ENCODE results near the gene KIF12.

KIF12 gene

DNA sequence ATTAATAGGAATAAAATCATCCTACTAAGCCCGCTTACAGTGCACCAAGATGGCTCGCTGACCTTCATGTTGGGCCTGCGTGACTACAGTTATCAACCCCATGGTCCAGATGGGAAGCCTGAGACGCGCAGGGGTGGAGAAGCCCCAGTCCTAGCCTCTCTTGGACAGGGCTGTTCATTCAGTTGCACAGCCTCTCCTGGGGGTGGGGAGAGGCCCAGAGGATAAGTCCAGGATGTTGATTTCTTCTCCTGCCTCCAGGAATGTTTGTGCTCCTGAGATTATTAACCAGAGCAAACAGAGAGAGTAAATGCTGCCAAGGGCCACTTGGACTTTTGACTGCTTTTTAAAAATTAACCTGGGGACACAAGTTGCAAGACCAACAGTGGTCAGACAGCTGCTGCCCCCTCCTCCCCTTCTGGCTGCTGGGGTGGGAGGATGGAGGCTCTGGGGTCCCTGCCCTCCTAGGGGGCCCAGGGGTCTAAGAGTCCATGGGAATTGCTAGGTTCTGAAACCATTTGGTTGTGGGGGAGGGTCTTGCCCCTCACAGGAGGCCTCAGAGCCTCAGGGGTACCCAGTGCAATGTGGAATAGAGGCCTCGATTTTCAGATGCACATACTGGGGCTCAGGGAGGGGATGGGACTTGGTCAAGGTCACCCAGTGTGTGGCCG, 18.2 kb downstream of the KIF12 start:
- Histone ChIP-seq H3K9me3 (replicated peaks in 1 of 11) (peaks cover 0 to 7% (median 0%) of the 10 kb centered on the region in 11 experiments; a peak in 1 of 22 replicates), H3K27me3 (no peaks in the 10 kb centered on the region), H3K27ac (no peak overlapping the region), H3K4me3 (no peak overlapping the region), H3K9ac (0 out of 22 replicates have a peak overlapping the region, but pooled peaks of 1 of the 11 experiments have one; percentile 7), H3K4me1 (peaks cover 11 to 52% (median 33%) of the 10 kb centered on the region in 10 experiments; a peak in 18 of 20 replicates), H3K4me2 (peak overlapping the region in 2 of 11 experiments; percentile 4 to 17; a peak in 3 of 22 replicates), H4K20me1 (no peaks in the 10 kb centered on the region), H3K36me3 (no peaks in the 10 kb centered on the region)
- no peak for TF ChIP-seq Cebpa-rat (IDR thresholded peaks at IDR 0.05)

DNA sequence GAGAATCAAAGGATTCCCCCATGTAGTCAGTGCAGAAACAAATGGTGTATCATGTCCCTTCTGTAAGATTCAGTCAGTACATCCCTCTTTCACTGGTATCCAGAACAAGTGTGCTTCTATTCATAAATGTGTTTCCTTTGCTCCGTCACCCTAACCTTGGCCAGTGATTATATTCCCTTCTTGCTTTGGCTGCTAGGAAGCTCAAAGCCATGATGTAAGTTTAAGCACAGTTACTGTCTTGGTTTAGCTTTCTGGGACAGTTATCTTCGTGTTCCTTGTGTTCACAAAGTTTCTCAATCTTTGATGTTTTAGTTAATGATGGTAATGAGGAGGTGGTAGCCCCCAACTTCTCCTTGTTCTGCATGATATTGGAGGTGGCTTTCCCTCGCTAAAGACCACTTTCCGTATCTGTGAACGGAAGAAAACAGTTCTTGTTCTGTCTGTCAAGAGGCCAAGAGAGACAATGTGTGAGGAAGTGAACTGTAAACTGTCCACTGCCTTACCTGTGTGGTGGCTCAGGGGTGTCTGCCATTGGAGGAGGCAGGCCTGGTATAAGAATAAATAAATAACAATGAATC, 18.8 kb downstream of the KIF12 start:
- peaks cover 0 to 7% (median 0%) of the 10 kb centered on the region in 11 experiments; a peak in 1 of 22 replicates for H3K9me3 ChIP-seq (replicated peaks in 1 of 11)
- H3K27ac ChIP-seq, result no peak overlapping the region
- H3K4me2 ChIP-seq, result no peak overlapping the region
- H3K9ac ChIP-seq, result no peak overlapping the region
- no peaks in the 10 kb centered on the region for H3K27me3 ChIP-seq
- H3K4me1 ChIP-seq, result peaks cover 11 to 54% (median 33%) of the 10 kb centered on the region in 10 experiments; a peak in 18 of 20 replicates
- no peak for TF ChIP-seq Cebpa-rat (IDR thresholded peaks at IDR 0.05)
- no peaks in the 10 kb centered on the region for H3K36me3 ChIP-seq
- H3K4me3 ChIP-seq, result no peak overlapping the region
- no peaks in the 10 kb centered on the region for H4K20me1 ChIP-seq

DNA sequence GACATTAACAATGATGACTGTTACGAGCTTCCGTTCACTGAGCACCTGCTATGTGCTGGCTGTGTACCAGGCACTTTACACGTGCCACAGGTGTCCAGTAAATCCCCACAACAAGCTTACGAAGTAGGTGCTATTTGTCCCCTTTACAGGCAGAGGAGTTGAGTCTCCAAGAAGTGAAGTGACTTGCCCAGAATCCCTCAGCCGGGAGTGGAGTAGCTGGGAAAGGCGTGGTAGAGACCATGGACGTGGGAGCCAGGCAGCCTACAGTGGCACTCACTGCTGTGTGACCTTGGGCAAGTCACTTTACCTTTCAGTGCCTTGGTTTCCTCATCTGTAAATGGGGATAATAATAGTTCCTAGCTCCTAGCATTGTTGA, 20.3 kb downstream of the KIF12 start:
- Histone ChIP-seq H3K4me2 (peak overlapping the region in 9 of 11 experiments; percentile 9 to 66 (median 51); a peak in 12 of 22 replicates), H3K9ac (no peak overlapping the region), H3K27ac (no peak overlapping the region; a peak in 1 of 22 replicates), H3K4me1 (peaks cover 11 to 54% (median 33%) of the 10 kb centered on the region in 10 experiments; a peak in 18 of 20 replicates), H4K20me1 (no peaks in the 10 kb centered on the region), H3K27me3 (no peaks in the 10 kb centered on the region), H3K4me3 (no peak overlapping the region), H3K9me3 (replicated peaks in 1 of 11) (peaks cover 0 to 7% (median 0%) of the 10 kb centered on the region in 11 experiments; a peak in 1 of 22 replicates), H3K36me3 (no peaks in the 10 kb centered on the region)
- TF ChIP-seq Cebpa-rat (IDR thresholded peaks at IDR 0.05), result no peak

DNA sequence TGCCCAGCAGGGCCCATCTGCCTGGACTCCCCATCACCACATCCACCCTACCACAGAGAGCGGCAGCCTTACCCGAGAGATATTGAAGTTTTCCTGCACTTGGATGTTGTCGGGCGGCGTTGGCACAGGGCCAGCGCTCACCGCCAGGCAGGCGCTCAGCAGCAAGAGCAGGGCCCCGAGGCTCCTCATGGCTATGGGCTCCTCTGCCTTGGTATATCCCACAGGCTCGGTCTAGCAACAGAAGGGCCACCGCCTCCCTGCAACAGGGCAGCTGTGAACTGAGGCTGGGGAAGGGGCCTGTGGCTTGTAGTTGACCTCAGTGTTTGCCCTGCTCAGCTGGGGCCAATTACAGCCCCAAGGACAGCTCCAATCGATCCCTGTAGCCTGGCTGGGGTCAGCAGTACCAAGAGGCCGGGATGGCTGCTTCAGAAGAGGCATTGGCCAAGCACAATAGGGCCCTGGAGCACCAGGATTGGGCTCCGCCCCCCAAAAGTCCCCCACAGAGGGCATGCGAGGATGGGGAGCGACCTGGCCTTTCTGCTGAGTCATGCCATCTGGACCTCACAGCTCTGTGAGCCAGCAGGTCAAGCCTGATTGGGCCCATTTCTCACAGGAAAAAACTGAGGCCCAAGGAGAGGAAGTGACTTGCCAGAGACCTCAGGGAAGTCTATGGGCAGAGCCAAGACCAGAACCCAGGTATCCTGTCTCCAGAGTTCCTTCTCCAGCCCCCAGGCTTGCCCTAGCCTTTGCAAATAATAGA, 20.9 kb downstream of the KIF12 start, which contains the start of gene AMBP:
Gene AMBP (minus strand): TSS at position 280 of the 760 bp plus-strand sequence. CDS start 91 bp downstream, at position 189.
- H4K20me1 ChIP-seq, result no peaks in the 10 kb centered on the region
- peak within 1 kb of the TSS; percentile 9 to 66 (median 48); a peak in 19 of 22 replicates for H3K4me2 ChIP-seq
- peaks cover 11 to 53% (median 33%) of the 10 kb centered on the region in 10 experiments; a peak in 18 of 20 replicates for H3K4me1 ChIP-seq
- H3K27ac ChIP-seq, result peak within 1 kb of the TSS in 5 of 11 experiments; percentile 14 to 62 (median 29); a peak in 9 of 22 replicates
- peaks cover 0 to 7% (median 0%) of the 10 kb centered on the region in 11 experiments; a peak in 1 of 22 replicates for H3K9me3 ChIP-seq (replicated peaks in 1 of 11)
- peak within 1 kb of the TSS in 1 of 11 experiments; percentile 29; a peak in 2 of 22 replicates for H3K9ac ChIP-seq
- no peaks in the 10 kb centered on the region for H3K27me3 ChIP-seq
- no peaks in the 10 kb centered on the region for H3K36me3 ChIP-seq
- no peak within 1 kb of the TSS for H3K4me3 ChIP-seq
- no peak for TF ChIP-seq Cebpa-rat (IDR thresholded peaks at IDR 0.05)

DNA sequence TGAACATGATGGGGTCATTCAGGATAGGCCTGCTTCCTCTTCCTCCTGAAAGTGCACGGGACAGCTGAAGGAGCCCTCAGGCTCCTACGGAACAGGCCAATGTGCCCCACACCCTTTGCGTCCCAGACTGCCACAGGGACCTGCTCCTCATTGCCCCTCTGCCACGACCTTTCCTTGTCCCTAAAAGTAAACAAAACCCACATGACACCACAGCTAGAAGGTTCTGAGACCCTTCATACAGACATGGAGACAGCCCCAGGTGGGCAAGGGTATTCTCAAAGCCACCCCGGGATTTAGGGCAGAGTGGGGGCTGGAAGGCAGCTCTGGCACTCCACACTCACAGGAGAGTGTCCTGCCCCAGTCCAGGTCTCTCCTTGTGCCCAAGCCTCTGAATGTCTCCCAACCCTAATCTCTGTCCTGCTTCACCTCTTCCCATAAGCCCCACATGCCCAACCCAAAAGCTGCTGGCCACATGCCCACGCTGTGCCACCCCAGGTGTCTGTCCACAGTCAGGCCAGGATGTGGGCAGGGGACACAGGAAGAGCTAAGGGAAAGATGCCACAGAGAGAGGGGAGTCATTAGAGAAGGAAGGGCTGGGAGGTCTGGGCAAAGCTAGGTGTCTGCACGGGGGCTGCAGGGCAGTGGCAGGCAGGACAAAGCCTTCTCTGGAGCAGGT, 21.8 kb downstream of the KIF12 start:
- no peaks in the 10 kb centered on the region for H3K27me3 ChIP-seq
- no peak overlapping the region for H3K4me3 ChIP-seq
- peaks cover 11 to 44% (median 28%) of the 10 kb centered on the region in 10 experiments; a peak in 18 of 20 replicates for H3K4me1 ChIP-seq
- H3K36me3 ChIP-seq, result no peaks in the 10 kb centered on the region
- peak overlapping the region in 1 of 11 experiments; percentile 21; a peak in 1 of 22 replicates for H3K9ac ChIP-seq
- H3K9me3 ChIP-seq (replicated peaks in 1 of 11), result peaks cover 0 to 13% (median 2%) of the 10 kb centered on the region in 11 experiments; a peak in 13 of 22 replicates
- H4K20me1 ChIP-seq, result no peaks in the 10 kb centered on the region
- TF ChIP-seq Cebpa-rat (IDR thresholded peaks at IDR 0.05), result no peak
- peak overlapping the region in 9 of 11 experiments; percentile 20 to 66 (median 51); a peak in 19 of 22 replicates for H3K4me2 ChIP-seq
- peak overlapping the region in 4 of 11 experiments; percentile 14 to 62 (median 23); a peak in 7 of 22 replicates for H3K27ac ChIP-seq

DNA sequence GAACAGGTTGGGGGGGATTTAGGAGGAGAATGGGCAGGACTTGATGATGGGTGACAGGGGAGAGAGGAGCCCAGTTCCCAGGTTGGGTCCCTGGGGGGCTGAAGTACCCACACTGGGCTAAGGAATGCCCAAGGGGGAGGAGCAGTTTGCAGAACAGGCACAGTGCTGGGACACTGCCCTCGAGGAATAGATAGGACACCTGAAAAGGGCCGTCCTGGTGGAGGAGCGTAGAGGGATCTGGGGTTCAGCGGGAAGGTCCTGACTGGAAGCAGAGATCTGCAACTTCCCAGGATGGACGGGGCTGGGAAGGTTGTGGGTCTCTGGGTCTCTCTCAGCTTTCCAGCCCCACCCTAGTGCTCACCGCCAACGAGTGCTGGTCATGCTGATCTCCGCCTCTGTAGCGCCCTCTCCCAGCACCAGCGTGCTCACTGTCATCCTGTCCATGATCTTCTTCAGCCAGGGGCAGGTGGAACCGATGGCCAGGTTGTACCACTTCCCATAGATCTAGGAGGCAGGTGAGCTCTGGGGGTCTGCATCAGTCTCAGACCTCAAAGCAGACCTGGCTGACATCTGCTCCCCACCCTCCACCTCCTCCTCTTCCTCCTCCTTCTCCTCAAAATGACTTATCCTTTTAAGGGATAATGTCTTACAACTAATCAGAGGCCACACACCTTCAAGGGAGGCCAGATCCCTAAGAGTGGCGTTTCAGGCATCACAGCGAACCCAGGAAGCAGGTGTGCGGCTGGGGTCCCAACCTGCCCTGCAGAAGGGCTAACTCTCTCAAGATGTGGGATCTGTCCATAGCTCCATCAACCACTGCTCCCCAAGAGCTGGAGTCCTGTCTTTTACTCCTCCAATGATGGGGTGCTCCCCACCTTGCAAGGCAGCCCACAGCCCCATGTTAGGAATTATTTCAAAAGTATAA, 22.6 kb downstream of the KIF12 start:
- Histone ChIP-seq H3K27me3 (no peaks in the 10 kb centered on the region), H3K27ac (no peak overlapping the region), H3K9me3 (replicated peaks in 1 of 11) (peaks cover 3 to 21% (median 10%) of the 10 kb centered on the region in 11 experiments), H4K20me1 (no peaks in the 10 kb centered on the region), H3K4me1 (peaks cover 11 to 36% (median 28%) of the 10 kb centered on the region in 10 experiments; a peak in 18 of 20 replicates), H3K4me3 (no peak overlapping the region), H3K36me3 (no peaks in the 10 kb centered on the region; a peak in 2 of 22 replicates), H3K9ac (no peak overlapping the region), H3K4me2 (peak overlapping the region in 8 of 11 experiments; percentile 20 to 66 (median 50); a peak in 10 of 22 replicates)
- no peak for TF ChIP-seq Cebpa-rat (IDR thresholded peaks at IDR 0.05)

DNA sequence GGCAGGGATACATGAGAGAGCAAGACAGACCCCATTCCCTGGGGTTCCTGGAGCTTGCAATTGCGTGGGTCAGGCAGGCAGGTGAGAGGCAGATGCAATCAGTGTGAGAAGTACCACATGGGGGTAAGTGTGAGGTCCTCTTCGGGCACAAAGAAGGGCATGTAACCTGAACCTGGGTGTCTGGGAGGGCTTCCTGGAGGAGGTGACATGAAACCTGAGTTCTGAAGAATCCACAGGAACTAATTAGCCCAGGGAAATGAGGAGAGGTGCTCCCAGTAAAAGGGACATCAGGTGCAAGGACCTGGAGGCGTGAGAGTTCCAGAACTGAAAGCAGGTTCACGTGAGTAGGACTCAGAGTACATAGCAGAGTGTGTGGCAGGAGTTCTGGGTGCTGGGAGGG, 23.5 kb downstream of the KIF12 start:
- H3K27me3 ChIP-seq, result no peaks in the 10 kb centered on the region
- no peak overlapping the region for H3K9ac ChIP-seq
- H4K20me1 ChIP-seq, result no peaks in the 10 kb centered on the region
- H3K27ac ChIP-seq, result no peak overlapping the region
- no peaks in the 10 kb centered on the region; a peak in 3 of 22 replicates for H3K36me3 ChIP-seq
- no peak overlapping the region for H3K4me3 ChIP-seq
- peaks cover 8 to 29% (median 18%) of the 10 kb centered on the region in 11 experiments for H3K9me3 ChIP-seq (replicated peaks in 1 of 11)
- peak overlapping the region in 3 of 11 experiments; percentile 18 to 66 (median 22); a peak in 2 of 22 replicates for H3K4me2 ChIP-seq
- no peak for TF ChIP-seq Cebpa-rat (IDR thresholded peaks at IDR 0.05)
- peaks cover 11 to 32% (median 28%) of the 10 kb centered on the region in 10 experiments; a peak in 18 of 20 replicates for H3K4me1 ChIP-seq

Data from BLaER1 treated with 17β-estradiol and CSF1 and Interleukin-3, amounts not matched to agents 10 nM and 100 nM (cell line).